Mesothelial cell of epicardium (in vitro differentiated cells): ENCODE data around the gene SH3RF2. TPM values are rescaled to one million over a fixed set of nuclear protein-coding genes. Genes with fewer than 3 reads are reported as not detected.
"Not testable (repeated sequence)": the region's sequence is repeated elsewhere in the genome, so short reads cannot be mapped to it uniquely, and the experiment has no call there.

Source experiments
- DNase-seq, 2 experiments: peaks; one replicate each; pipeline ENCODE4 v3.0.0; 2021; ENCODE audit warnings: low spot score in 2 of 2; ENCODE audit not compliant: unreplicated experiment in 2 of 2
- H3K27ac Mint-ChIP-seq: 2 replicates; pipeline ENCODE4 v1.8.0; 2021; ENCODE audit warnings: mixed read lengths
- H3K27me3 Mint-ChIP-seq: 2 replicates; pipeline ENCODE4 v1.8.0; 2021; ENCODE audit warnings: low read depth, mixed read lengths
- H3K36me3 Mint-ChIP-seq: 2 replicates; pipeline ENCODE4 v1.8.0; 2021; ENCODE audit warnings: mixed read lengths
- H3K4me1 Mint-ChIP-seq: 2 replicates; pipeline ENCODE4 v1.8.0; 2021; ENCODE audit warnings: mixed read lengths
- H3K4me3 Mint-ChIP-seq: 2 replicates; pipeline ENCODE4 v1.8.0; 2021; ENCODE audit warnings: mild to moderate bottlenecking, moderate library complexity, mixed read lengths
- H3K9me3 Mint-ChIP-seq: 2 replicates; pipeline ENCODE4 v1.8.0; 2021; ENCODE audit warnings: mixed read lengths
- CTCF ChIP-seq: fragments of 200-600 bp; sonication (generic); IDR thresholded peaks from one replicate; pipeline ENCODE4 v1.5.0; 2021; ENCODE audit warnings: antibody characterized with exemption; ENCODE audit not compliant: unreplicated experiment
- total RNA-seq: library from RNA; stranded (reverse); gene quantifications from 3 replicates; pipeline ENCODE4 v1.2.1, GENCODE V29; 2021

SH3RF2 gene
- total RNA-seq, 1 donor from 2014 or later = 3.2 TPM

- DNase-seq = no peak
These were observed 14.7 kb downstream of the SH3RF2 start for GRCh38 chr5:145951071-145951470.

GRCh38 chr5:145953202-145953601 is 16.8 kb downstream of the SH3RF2 start:
- Mint-ChIP-seq H3K36me3 (no peaks in the 10 kb centered on the region), H3K4me1 (peaks cover 22% of the 10 kb centered on the region), H3K27ac (no peak overlapping the region), H3K4me3 (no peak overlapping the region), H3K27me3 (peaks cover 14% of the 10 kb centered on the region), H3K9me3 (peaks cover 12% of the 10 kb centered on the region)
- DNase-seq = no peak
- no peak for TF ChIP-seq CTCF

More at GRCh38 chr5:145951071-145951470, 14.7 kb downstream of the SH3RF2 start:
- no peak overlapping the region for H3K27ac Mint-ChIP-seq
- H3K9me3 Mint-ChIP-seq = peaks cover 12% of the 10 kb centered on the region
- H3K4me1 Mint-ChIP-seq = peaks cover 22% of the 10 kb centered on the region
- H3K4me3 Mint-ChIP-seq = no peak overlapping the region
- no peaks in the 10 kb centered on the region for H3K36me3 Mint-ChIP-seq
- no peak for TF ChIP-seq CTCF
- H3K27me3 Mint-ChIP-seq = peaks cover 12% of the 10 kb centered on the region

GRCh38 chr5:145954140-145954539 is 17.8 kb downstream of the SH3RF2 start:
- DNase-seq, H3K4me3 Mint-ChIP-seq, H3K36me3 Mint-ChIP-seq, H3K27ac Mint-ChIP-seq: not testable (repeated sequence)
- Mint-ChIP-seq H3K9me3 (peaks cover 12% of the 10 kb centered on the region), H3K4me1 (peaks cover 18% of the 10 kb centered on the region), H3K27me3 (peaks cover 13% of the 10 kb centered on the region)

GRCh38 chr5:145957388-145957787 is 21.0 kb downstream of the SH3RF2 start:
- no peaks in the 10 kb centered on the region for H3K36me3 Mint-ChIP-seq
- no peak for DNase-seq
- H3K9me3 Mint-ChIP-seq = peaks cover 12% of the 10 kb centered on the region
- H3K27me3 Mint-ChIP-seq = peaks cover 14% of the 10 kb centered on the region
- peaks cover 19% of the 10 kb centered on the region for H3K4me1 Mint-ChIP-seq
- no peak overlapping the region for H3K27ac Mint-ChIP-seq
- no peak overlapping the region for H3K4me3 Mint-ChIP-seq
- TF ChIP-seq CTCF = no peak

GRCh38 chr5:145958436-145958835 is 22.1 kb downstream of the SH3RF2 start:
- Mint-ChIP-seq H3K27ac (no peak overlapping the region), H3K36me3 (no peaks in the 10 kb centered on the region), H3K4me1 (peaks cover 19% of the 10 kb centered on the region), H3K9me3 (peaks cover 12% of the 10 kb centered on the region), H3K4me3 (no peak overlapping the region), H3K27me3 (peaks cover 16% of the 10 kb centered on the region)
- no peak for DNase-seq
- no peak for TF ChIP-seq CTCF

GRCh38 chr5:145960166-145960565 is 23.8 kb downstream of the SH3RF2 start:
- DNase-seq = no peak
- no peaks in the 10 kb centered on the region for H3K36me3 Mint-ChIP-seq
- TF ChIP-seq CTCF = no peak
- peaks cover 11% of the 10 kb centered on the region for H3K27me3 Mint-ChIP-seq
- no peaks in the 10 kb centered on the region for H3K9me3 Mint-ChIP-seq
- H3K4me1 Mint-ChIP-seq = peaks cover 19% of the 10 kb centered on the region
- H3K27ac Mint-ChIP-seq = peak overlapping the region; percentile 32
- no peak overlapping the region for H3K4me3 Mint-ChIP-seq
